Skin epidermis (tissue), 12 donors: ENCODE results near the gene FRMD1.

Experiments
- H3K27ac ChIP-seq, 21 experiments: fragments of 200-600 bp; sonication (generic) in 11 of 21; one replicate each; pipeline ENCODE4 v1.5.0; 2020; ENCODE audit warnings: mild to moderate bottlenecking in 3 of 21, inconsistent platforms in 2 of 21, moderate library complexity in 2 of 21
- H3K4me3 ChIP-seq, 7 experiments: fragments of 200-600 bp; sonication (generic) in 2 of 7; one replicate each; pipeline ENCODE4 v1.5.0; 2020; ENCODE audit warnings: inconsistent platforms in 2 of 7, mild to moderate bottlenecking in 2 of 7, moderate library complexity in 1 of 7

The FRMD1 gene

GRCh38 chr6:168018664-168019063 lies 60.3 kb downstream of the FRMD1 start:
- no peak overlapping the region for H3K4me3 ChIP-seq
- H3K27ac ChIP-seq: no peak overlapping the region

DNA sequence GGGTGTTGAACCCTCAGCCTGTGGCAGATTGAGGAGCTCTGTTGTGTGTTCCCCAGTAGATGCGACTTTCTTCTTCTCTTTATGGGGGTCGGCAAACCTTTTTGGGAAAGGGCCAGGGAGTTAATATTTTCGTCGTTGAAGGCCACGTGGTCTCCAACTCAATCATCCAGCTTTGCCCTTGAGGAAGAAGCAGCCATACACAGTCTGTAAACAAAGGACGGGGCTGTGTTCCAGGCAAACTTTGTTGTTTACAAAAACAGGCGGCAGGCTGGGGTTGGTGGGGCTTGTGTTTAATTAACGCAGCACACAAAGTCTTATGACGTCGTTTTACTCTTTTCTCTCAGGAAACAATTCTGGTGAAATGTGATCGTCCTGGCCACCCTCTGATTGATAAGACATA lies 61.4 kb downstream of the FRMD1 start:
- H3K27ac ChIP-seq: no peak overlapping the region
- no peak overlapping the region for H3K4me3 ChIP-seq

GRCh38 chr6:168016721-168017525 lies 62.1 kb downstream of the FRMD1 start:
- Histone ChIP-seq H3K27ac (peak overlapping the region in 2 of 21 experiments; percentile 1 to 44), H3K4me3 (no peak overlapping the region)

GRCh38 chr6:168016176-168016620 lies 62.8 kb downstream of the FRMD1 start:
- Histone ChIP-seq H3K4me3 (no peak overlapping the region), H3K27ac (no peak overlapping the region)

GRCh38 chr6:168015482-168016175 lies 63.4 kb downstream of the FRMD1 start:
- H3K4me3 ChIP-seq: no peak overlapping the region
- H3K27ac ChIP-seq: no peak overlapping the region

- no peak overlapping the region for H3K4me3 ChIP-seq
- H3K27ac ChIP-seq: no peak overlapping the region
Measured at GRCh38 chr6:168015009-168015408, 64.0 kb downstream of the FRMD1 start.

DNA sequence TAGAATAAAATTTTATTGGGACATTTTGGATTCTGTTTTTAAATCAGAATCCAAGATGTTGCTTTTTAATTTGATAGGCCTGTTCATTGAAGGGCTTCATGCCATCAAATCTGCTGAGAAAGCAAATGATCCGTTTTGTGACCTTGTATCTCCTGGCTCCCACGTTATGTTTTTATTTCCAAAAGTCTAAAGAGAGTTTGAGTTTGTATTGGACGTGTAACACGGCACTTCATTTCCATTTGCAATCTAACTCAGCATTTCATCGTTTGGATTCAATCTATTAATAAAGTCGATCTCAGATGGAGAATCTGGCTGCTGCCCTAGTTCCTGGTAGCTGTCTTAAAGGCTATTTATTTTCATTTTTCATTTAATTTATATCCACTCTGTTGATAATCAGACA lies 64.6 kb downstream of the FRMD1 start:
- Histone ChIP-seq H3K27ac (peak overlapping the region in 1 of 21 experiments; percentile 11), H3K4me3 (no peak overlapping the region)

- H3K27ac ChIP-seq: no peak overlapping the region
- H3K4me3 ChIP-seq: no peak overlapping the region
Measured at GRCh38 chr6:168013250-168013915, 65.6 kb downstream of the FRMD1 start.

- H3K4me3 ChIP-seq: no peak overlapping the region
Measured at GRCh38 chr6:168012431-168013249, 66.4 kb downstream of the FRMD1 start.

DNA sequence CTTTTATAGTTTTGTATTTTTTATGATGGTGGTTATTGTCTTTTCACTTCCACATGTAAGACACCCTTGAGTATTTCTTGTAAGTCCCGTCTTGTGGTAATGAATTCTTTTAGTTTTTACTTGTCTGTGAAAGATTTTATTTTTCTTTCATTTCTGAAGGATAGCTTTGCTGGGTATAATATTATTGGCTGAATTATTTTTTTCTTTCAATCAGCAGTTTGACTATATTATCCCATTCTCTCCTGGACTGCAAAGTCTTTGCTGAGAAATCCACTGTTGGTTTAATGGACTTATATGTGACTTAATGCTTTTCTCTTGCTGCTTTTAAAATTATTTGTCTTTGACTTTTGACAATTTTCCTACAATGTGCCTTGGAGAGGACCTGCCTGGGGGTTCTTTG lies 67.7 kb downstream of the FRMD1 start:
- H3K4me3 ChIP-seq: no peak overlapping the region

More at GRCh38 chr6:168012431-168013249, 66.4 kb downstream of the FRMD1 start:
- no peak overlapping the region for H3K27ac ChIP-seq

DNA sequence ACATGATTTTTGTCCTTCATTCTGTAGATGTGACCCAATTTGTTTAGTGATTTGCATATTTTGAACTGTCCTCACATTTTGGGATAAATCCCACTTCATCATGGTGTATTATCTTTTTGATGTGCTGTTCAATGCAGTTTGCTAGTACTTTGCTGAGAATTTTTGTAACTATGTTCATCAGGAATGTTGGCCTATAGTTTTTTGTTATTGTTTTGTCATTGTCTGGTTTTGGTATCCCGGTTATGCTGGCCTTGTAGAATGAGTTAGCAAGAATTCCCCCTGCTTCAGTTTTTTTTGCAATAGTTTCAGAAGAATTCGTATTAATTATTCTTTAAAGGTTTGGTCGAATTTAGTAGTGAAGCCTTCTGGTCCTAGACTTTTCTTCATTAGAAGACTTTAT lies 69.7 kb downstream of the FRMD1 start:
- Histone ChIP-seq H3K27ac (no peak overlapping the region), H3K4me3 (no peak overlapping the region)

More for the DNA sequence above, 67.7 kb downstream of the FRMD1 start:
- no peak overlapping the region for H3K27ac ChIP-seq

DNA sequence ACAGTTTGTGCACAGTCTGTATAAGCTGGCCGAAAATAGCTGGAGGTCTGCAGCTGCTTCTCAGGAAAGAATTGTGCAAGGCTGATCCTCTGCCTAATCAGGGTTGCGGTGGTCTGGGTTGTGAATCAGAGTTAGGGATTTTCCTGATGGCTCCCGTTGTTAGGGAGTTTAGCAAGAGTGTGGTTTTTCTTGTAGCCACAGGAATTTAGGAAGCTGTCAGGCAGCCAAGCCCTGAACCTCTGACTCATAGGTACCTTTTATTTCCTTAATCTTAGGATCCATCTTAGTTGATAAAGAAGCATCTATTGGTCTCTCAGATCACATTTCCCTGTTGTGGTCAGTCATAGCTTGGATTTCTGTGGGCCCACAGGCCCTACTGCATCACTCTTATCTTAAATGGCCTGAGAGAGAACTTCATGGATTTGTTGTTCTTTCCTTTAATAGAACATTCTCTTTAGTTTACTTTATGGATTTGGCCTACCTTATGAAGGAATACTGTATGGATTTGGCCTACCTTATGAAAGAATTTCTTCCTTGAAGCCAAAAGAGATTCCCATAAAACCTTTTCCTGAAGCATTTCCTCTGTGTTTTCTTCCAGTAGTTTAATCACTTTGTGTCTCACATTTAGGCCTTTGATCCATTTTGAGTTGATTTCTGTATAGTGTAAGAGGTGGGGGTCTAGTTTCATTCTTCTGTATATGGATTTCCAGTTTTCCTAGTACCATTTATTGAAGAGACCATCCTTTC lies 71.2 kb downstream of the FRMD1 start:
- H3K27ac ChIP-seq: peak overlapping the region in 9 of 21 experiments; percentile 0 to 62 (median 27)

GRCh38 chr6:168005796-168006195 lies 73.2 kb downstream of the FRMD1 start:
- Histone ChIP-seq H3K4me3 (no peak overlapping the region), H3K27ac (no peak overlapping the region)

More for the DNA sequence above, 71.2 kb downstream of the FRMD1 start:
- no peak overlapping the region for H3K4me3 ChIP-seq

- Histone ChIP-seq H3K27ac (no peak overlapping the region), H3K4me3 (no peak overlapping the region)
Measured at GRCh38 chr6:168004945-168005344, 74.1 kb downstream of the FRMD1 start.

- no peak overlapping the region for H3K27ac ChIP-seq
- no peak overlapping the region for H3K4me3 ChIP-seq
Measured at GRCh38 chr6:168004023-168004422, 75.0 kb downstream of the FRMD1 start.
